ENCODE measurements around the gene MMP15. TPM values are rescaled to one million over a fixed set of nuclear protein-coding genes. Genes with fewer than 3 reads are reported as not detected.

The MMP15 gene
- total and polyA plus RNA-seq, 2 of the 13 experiments (the other 11 are each of a cell fraction or from before 2014, with no cell fraction given) = 35.2 to 44.9 TPM

DNA sequence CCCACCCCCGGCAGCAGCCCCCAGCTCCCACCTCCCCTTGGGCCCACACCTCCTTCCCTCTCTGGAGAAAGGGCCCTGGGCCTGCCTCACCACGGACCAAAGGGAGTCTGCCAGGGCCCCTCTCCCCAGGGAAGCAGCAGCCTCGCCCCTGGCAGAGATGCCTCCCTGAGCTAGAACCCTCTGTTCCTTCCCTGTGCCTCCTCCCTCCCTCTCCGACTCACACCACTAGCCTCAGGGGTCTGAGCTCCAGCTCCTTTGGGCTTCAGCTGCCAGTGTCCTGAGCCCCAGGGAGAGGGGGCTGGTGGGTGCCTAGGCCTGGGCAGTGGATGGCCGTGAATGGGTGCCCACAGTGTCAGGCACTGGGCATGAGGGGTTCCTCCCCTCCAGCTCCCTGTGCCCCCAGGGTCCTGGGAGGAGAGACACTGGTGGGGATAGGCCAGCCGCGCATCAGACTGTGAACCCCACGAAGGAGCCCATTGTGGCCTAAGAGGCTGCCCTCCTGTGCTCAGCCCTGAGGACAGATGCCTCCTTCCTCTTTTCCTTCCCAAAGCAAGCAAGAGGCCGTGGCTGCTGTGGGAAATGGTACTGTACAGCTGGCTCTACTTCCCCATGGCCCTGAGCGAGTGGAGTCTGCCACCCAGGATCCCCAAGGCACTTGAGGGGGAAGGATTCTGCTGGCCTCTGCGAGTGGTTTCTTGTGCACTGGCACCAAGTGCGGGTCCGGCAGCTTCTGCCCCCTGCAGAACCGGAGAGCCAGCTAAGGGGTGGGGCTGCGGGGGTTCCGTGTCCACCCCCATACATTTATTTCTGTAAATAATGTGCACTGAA is 20.7 kb downstream of the MMP15 start:
- H3K27me3 ChIP-seq (ENCODE audit: control insufficient read depth in 1 of 2, insufficient read depth in 2 of 2, low read length in 2 of 2) = peaks cover 3 to 13% of the 10 kb centered on the region in 2 experiments; a peak in 2 of 5 replicates
- FAIRE-seq (no peak), ATAC-seq (peak; percentile 2; the same call in 1 of the 3 replicates), DNase-seq (ENCODE audit: low spot score) (no peak)
- H3K9ac ChIP-seq (ENCODE audit: insufficient read depth, low read depth, low read length) = no peak overlapping the region
- H2AFZ ChIP-seq (ENCODE audit: low read length) = no peak overlapping the region
- ChIA-PET CTCF (ENCODE audit: low intra/inter-chr PET ratio, low total read pairs) (no interaction called here), POLR2A (no interaction called here)
- peaks cover 25 to 31% of the 10 kb centered on the region in 2 experiments for H3K36me3 ChIP-seq (replicated peaks in 1 of 2; ENCODE audit: control insufficient read depth in 1 of 2, insufficient read depth in 2 of 2, low read length in 2 of 2)
- H3K79me2 ChIP-seq (ENCODE audit: insufficient read depth, low read length) = no peaks in the 10 kb centered on the region
- no TSS peak for BruUV-seq (replicated peaks)
- in situ Hi-C loops (cut with HindIII; ENCODE audit: extremely low pct_ligation_motif_present, low pct_unique_long_range_greater_than_20kb) = no loop called here
- intact Hi-C loops (cut with micrococcal nuclease; ENCODE audit: unreplicated experiment) = no loop called here
- 87% methylated on average over 13 of the region's 16 CpGs for WGBS (ENCODE audit: low lambda C conversion rate)
- no peak overlapping the region for H3K27ac ChIP-seq (ENCODE audit: extremely low read length, insufficient read depth, low read length)
- no peaks in the 10 kb centered on the region for H3K9me3 ChIP-seq (ENCODE audit: low read length)
- H3K4me1 ChIP-seq (ENCODE audit: insufficient read depth, low read length) = peaks cover 15% of the 10 kb centered on the region
- no peak overlapping the region for H3K4me3 ChIP-seq (replicated peaks in 1 of 3; ENCODE audit: insufficient read depth in 1 of 3, low read depth in 2 of 3, low read length in 3 of 3)
- H4K20me1 ChIP-seq (ENCODE audit: insufficient read depth, low read length) = no peaks in the 10 kb centered on the region
- H3K4me2 ChIP-seq (ENCODE audit: low read depth, low read length) = no peak overlapping the region
- peak; percentile 64 for TF ChIP-seq RBM22 (optimal IDR thresholded peaks at IDR 0.05; ENCODE audit: low read length)
- TF ChIP-seq FOXK2 (IDR thresholded peaks at IDR 0.05) = no peak
- no peak for TF ChIP-seq ARNT (IDR thresholded peaks at IDR 0.05)
- peak; percentile 47; the same call in 1 of the 2 replicates for TF ChIP-seq ZNF501 (CRISPR knock-in tag; IDR thresholded peaks at IDR 0.05)
- no peak for TF ChIP-seq MTA1 (CRISPR knock-in tag; IDR thresholded peaks at IDR 0.05; ENCODE audit: borderline replicate concordance)
- TF ChIP-seq SCMH1 (CRISPR knock-in tag; IDR thresholded peaks at IDR 0.05; ENCODE audit: borderline replicate concordance) = no peak
- no peak for TF ChIP-seq ZSCAN25 (CRISPR knock-in tag; IDR thresholded peaks at IDR 0.05)
- no peak for TF ChIP-seq ZNF24 (IDR thresholded peaks at IDR 0.05)
- TF ChIP-seq BORCS8-MEF2B (CRISPR knock-in tag; IDR thresholded peaks at IDR 0.05) = 0 out of 2 replicates have a peak, but pooled peaks have one; percentile 27
- TF ChIP-seq ZNF44 (CRISPR knock-in tag; IDR thresholded peaks at IDR 0.05) = no peak
- TF ChIP-seq ERF (CRISPR knock-in tag; IDR thresholded peaks at IDR 0.05) = no peak
- TF ChIP-seq, protein P1, sequence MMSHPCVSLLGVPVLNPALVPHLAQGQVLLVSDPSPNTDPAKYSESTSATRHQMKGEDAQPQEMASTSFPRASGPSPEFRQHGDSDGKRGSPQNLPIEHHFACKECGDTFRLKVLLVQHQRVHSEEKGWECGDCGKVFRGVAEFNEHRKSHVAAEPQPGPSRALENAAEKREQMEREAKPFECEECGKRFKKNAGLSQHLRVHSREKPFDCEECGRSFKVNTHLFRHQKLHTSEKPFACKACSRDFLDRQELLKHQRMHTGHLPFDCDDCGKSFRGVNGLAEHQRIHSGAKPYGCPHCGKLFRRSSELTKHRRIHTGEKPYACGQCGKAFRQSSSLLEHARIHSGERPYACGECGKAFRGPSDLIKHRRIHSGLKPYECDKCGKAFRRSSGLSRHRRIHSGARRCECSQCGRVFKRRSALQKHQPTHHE (CRISPR knock-in tag; IDR thresholded peaks at IDR 0.05; ENCODE audit: borderline replicate concordance) = no peak
- TF ChIP-seq ZFP82 (CRISPR knock-in tag; IDR thresholded peaks at IDR 0.05; ENCODE audit: borderline replicate concordance) = no peak
- TF ChIP-seq, protein P2, sequence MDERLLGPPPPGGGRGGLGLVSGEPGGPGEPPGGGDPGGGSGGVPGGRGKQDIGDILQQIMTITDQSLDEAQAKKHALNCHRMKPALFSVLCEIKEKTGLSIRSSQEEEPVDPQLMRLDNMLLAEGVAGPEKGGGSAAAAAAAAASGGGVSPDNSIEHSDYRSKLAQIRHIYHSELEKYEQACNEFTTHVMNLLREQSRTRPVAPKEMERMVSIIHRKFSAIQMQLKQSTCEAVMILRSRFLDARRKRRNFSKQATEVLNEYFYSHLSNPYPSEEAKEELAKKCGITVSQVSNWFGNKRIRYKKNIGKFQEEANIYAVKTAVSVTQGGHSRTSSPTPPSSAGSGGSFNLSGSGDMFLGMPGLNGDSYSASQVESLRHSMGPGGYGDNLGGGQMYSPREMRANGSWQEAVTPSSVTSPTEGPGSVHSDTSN (CRISPR knock-in tag; IDR thresholded peaks at IDR 0.05) = no peak
- no peak for TF ChIP-seq CREB1 (IDR thresholded peaks at IDR 0.05)
- TF ChIP-seq CREB1 (CRISPR knock-in tag; IDR thresholded peaks at IDR 0.05) = no peak
- TF ChIP-seq, protein P3, sequence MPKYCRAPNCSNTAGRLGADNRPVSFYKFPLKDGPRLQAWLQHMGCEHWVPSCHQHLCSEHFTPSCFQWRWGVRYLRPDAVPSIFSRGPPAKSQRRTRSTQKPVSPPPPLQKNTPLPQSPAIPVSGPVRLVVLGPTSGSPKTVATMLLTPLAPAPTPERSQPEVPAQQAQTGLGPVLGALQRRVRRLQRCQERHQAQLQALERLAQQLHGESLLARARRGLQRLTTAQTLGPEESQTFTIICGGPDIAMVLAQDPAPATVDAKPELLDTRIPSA (CRISPR knock-in tag; IDR thresholded peaks at IDR 0.05; ENCODE audit: borderline replicate concordance) = no peak
- no peak for TF ChIP-seq ZNF234 (CRISPR knock-in tag; conservative IDR thresholded peaks at IDR 0.05)
- no peak for TF ChIP-seq ZNF205 (CRISPR knock-in tag; IDR thresholded peaks at IDR 0.05)
- TF ChIP-seq AGO2 (optimal IDR thresholded peaks at IDR 0.05; ENCODE audit: low read depth, low read length) = peak; percentile 91
- no peak for TF ChIP-seq ZNF879 (CRISPR knock-in tag; IDR thresholded peaks at IDR 0.05)
- no peak for TF ChIP-seq PAWR (CRISPR knock-in tag; IDR thresholded peaks at IDR 0.05; ENCODE audit: borderline replicate concordance)
- TF ChIP-seq TAF1 (CRISPR knock-in tag; IDR thresholded peaks at IDR 0.05) = no peak
- no peak for TF ChIP-seq MAFG (CRISPR knock-in tag; IDR thresholded peaks at IDR 0.05)
- no peak for TF ChIP-seq TBL1XR1 (IDR thresholded peaks at IDR 0.05; ENCODE audit: borderline replicate concordance, low read length, partially characterized antibody)

All from HepG2 (cell line).